Endothelial cell of umbilical vein (primary cell): ENCODE data around the gene PLIN5. TPM values are rescaled to one million over a fixed set of nuclear protein-coding genes. Genes with fewer than 3 reads are reported as not detected.

Experiments
- BruUV-seq: library from RNA; stranded (reverse); fragments of 400-500 nt; replicated peaks from 2 replicates; lab custom pipeline; 2021; lab: Mats Ljungman, UMichigan
- CTCF ChIA-PET: fragments of 300-600, 350-600 bp; sonication (Branson Sonifier 250); formaldehyde crosslinking; loops from one replicate; lab custom pipeline; 2021; ENCODE audit warnings: antibody characterized with exemption, inconsistent platforms; lab: Charles Lee
- POLR2A ChIA-PET: fragments of 300-600, 350-600 bp; sonication (Branson Sonifier 250); formaldehyde crosslinking; loops from one replicate; lab custom pipeline; 2021; ENCODE audit warnings: antibody characterized with exemption, inconsistent platforms; lab: Charles Lee
- DNase-seq: peaks from one replicate; pipeline ENCODE4 v3.0.0-alpha.2; 2011; ENCODE audit warnings: low read depth, low spot score
- FAIRE-seq: peaks from 2 replicates; lab custom pipeline; 2011; peaks lifted over from hg19 to GRCh38; lab: Jason Lieb, UNC
- H2AFZ ChIP-seq: 2 replicates; pipeline ENCODE4 v1.6.0; 2012; ENCODE audit warnings: low read depth, low read length, control low read depth, inconsistent platforms
- H3K27ac ChIP-seq: 2 replicates; pipeline ENCODE4 v1.5.1; 2011; ENCODE audit warnings: low read depth, mild to moderate bottlenecking, control low read depth, low read length, moderate library complexity; ENCODE audit not compliant: insufficient read depth
- H3K27me3 ChIP-seq, 2 experiments: 2 replicates each; pipeline versions ENCODE4 v1.6.0 to v1.6.1; 2011; ENCODE audit warnings: low read length in 2 of 2, mixed read lengths in 1 of 2; ENCODE audit not compliant: control insufficient read depth in 2 of 2, insufficient read depth in 2 of 2
- H3K36me3 ChIP-seq, 2 experiments: 2 replicates in 1 of 2; 3 replicates in 1 of 2; pipeline ENCODE4 v1.5.1; 2011; ENCODE audit warnings: low read length in 2 of 2, mild to moderate bottlenecking in 1 of 2, moderate library complexity in 1 of 2; ENCODE audit not compliant: control insufficient read depth in 2 of 2, insufficient read depth in 2 of 2; ENCODE audit errors: extremely low read depth in 1 of 2
- H3K4me1 ChIP-seq: 3 replicates; pipeline ENCODE4 v1.5.1; 2011; ENCODE audit warnings: mild to moderate bottlenecking, low read length; ENCODE audit not compliant: control insufficient read depth, insufficient read depth; ENCODE audit errors: extremely low read depth
- H3K4me2 ChIP-seq: 2 replicates; pipeline ENCODE4 v1.6.1; 2011; ENCODE audit warnings: low read length, control low read depth, mixed read lengths; ENCODE audit not compliant: insufficient read depth
- H3K4me3 ChIP-seq, 3 experiments: fragments of 200-600 bp in 1 of 3; sonication (generic), shearing (Covaris generic) in 1 of 3; replicated peaks in 1 of 3; 2 replicates each; pipeline ENCODE4 v1.5.1; 2011 to 2016; ENCODE audit warnings: control low read depth in 3 of 3, low read length in 3 of 3, mild to moderate bottlenecking in 2 of 3, inconsistent platforms in 1 of 3, low read depth in 1 of 3, moderate library complexity in 1 of 3; ENCODE audit not compliant: insufficient read depth in 1 of 3
- H3K79me2 ChIP-seq: 2 replicates; pipeline ENCODE4 v1.6.0; 2012; ENCODE audit warnings: low read length, inconsistent platforms; ENCODE audit not compliant: control insufficient read depth, insufficient read depth
- H3K9ac ChIP-seq: replicated peaks from 2 replicates; pipeline ENCODE3; 2011; ENCODE audit warnings: low read length, control low read depth; ENCODE audit not compliant: insufficient read depth; ENCODE audit errors: extremely low read depth
- H3K9me1 ChIP-seq: replicated peaks from 3 replicates; pipeline ENCODE4 v1.6.0; 2011; ENCODE audit warnings: mild to moderate bottlenecking, low read length; ENCODE audit not compliant: control insufficient read depth, insufficient read depth; ENCODE audit errors: extremely low read depth
- H3K9me3 ChIP-seq: replicated peaks from 2 replicates; pipeline ENCODE4 v1.5.1; 2012; ENCODE audit warnings: low read length, inconsistent platforms; ENCODE audit not compliant: control insufficient read depth, insufficient read depth
- H4K20me1 ChIP-seq: replicated peaks from 2 replicates; pipeline ENCODE3; 2011; ENCODE audit warnings: mild to moderate bottlenecking, low read length; ENCODE audit not compliant: control insufficient read depth, insufficient read depth; ENCODE audit errors: extremely low read depth
- CTCF ChIP-seq, 2 donors: IDR thresholded peaks; 1 replicate in 1 of 2; 2 replicates in 1 of 2; pipeline ENCODE4 v1.5.1; 2011; ENCODE audit warnings: low read length in 2 of 2, mild to moderate bottlenecking in 2 of 2, moderate library complexity in 2 of 2, control low read depth in 1 of 2, inconsistent platforms in 1 of 2, low read depth in 1 of 2; ENCODE audit not compliant: insufficient read depth in 1 of 2; ENCODE audit errors: extremely low read depth in 1 of 2
- EZH2 ChIP-seq: IDR thresholded peaks from 2 replicates; pipeline ENCODE4 v1.6.1; 2012; ENCODE audit warnings: borderline replicate concordance, low read depth, mild to moderate bottlenecking, moderate library complexity, low read length, inconsistent platforms; ENCODE audit not compliant: severe bottlenecking
- FOS ChIP-seq: IDR thresholded peaks from 2 replicates; pipeline ENCODE4 v1.6.1; 2011; ENCODE audit warnings: mild to moderate bottlenecking, low read length, moderate library complexity, borderline replicate concordance; ENCODE audit not compliant: insufficient read depth
- GATA2 ChIP-seq: IDR thresholded peaks from 2 replicates; pipeline ENCODE4 v1.7.0; 2011; ENCODE audit warnings: low read depth, mild to moderate bottlenecking, moderate library complexity, mixed read lengths, low read length; ENCODE audit not compliant: insufficient read length, insufficient read depth
- JUN ChIP-seq: IDR thresholded peaks from 2 replicates; pipeline ENCODE4 v1.6.1; 2011; ENCODE audit warnings: borderline replicate concordance, low read depth; ENCODE audit not compliant: insufficient read length, insufficient read depth
- MAX ChIP-seq: IDR thresholded peaks from 2 replicates; pipeline ENCODE4 v1.6.1; 2011; ENCODE audit not compliant: insufficient read depth, insufficient read length
- MYC ChIP-seq: IDR thresholded peaks from one replicate; pipeline ENCODE4 v1.6.1; 2011; ENCODE audit warnings: mild to moderate bottlenecking, low read depth, low read length
- POLR2A ChIP-seq: IDR thresholded peaks from 2 replicates; pipeline ENCODE4 v1.6.1; 2012; ENCODE audit warnings: low read depth, mild to moderate bottlenecking, control low read depth, low read length
- POLR2AphosphoS5 ChIP-seq: IDR thresholded peaks from 2 replicates; pipeline ENCODE4 v1.6.1; 2012; ENCODE audit warnings: low read depth, mild to moderate bottlenecking, control low read depth, low read length, moderate library complexity; ENCODE audit not compliant: insufficient read depth
- dilution Hi-C: fragments of 300-500 bp; cut with MboI; formaldehyde crosslinking; loops from one replicate; pipeline ENCODE4 v1.15.0; 2019; ENCODE audit warnings: low sequenced_read_pairs; ENCODE audit not compliant: extremely low pct_ligation_motif_present
- intact Hi-C: fragments of 100-400 bp; cut with micrococcal nuclease; formaldehyde crosslinking; loops from one replicate; pipeline ENCODE4 v1.10.0; 2022
- polyA plus RNA-seq, 4 experiments: library from polyadenylated mRNA; depleted of rRNA in 3 of 4; stranded (reverse) in 3 of 4; unstranded in 1 of 4; fragments of >200 nt; gene quantifications; 2 replicates each; pipeline versions ENCODE4 v1.2.1 to v1.2.3, GENCODE V29; 2011 to 2012; ENCODE audit warnings: missing spikeins in 1 of 4
- total RNA-seq: library from RNA; stranded (reverse); gene quantifications from 2 replicates; pipeline ENCODE4 v1.2.3, GENCODE V29; 2021

Gene PLIN5
- total and polyA plus RNA-seq, 2 donors (not counting 3 experiments of a cell fraction or from before 2014, with no cell fraction given): 0.17 to 0.24 TPM

- dilution Hi-C loops: no loop called here
- POLR2A ChIA-PET: no interaction called here
Observed at GRCh38 chr19:4496304-4496703, 38.7 kb downstream of the PLIN5 start.

More at GRCh38 chr19:4496304-4496703, 38.7 kb downstream of the PLIN5 start:
- Histone ChIP-seq H2AFZ (no peak overlapping the region), H3K27ac (no peak overlapping the region), H3K4me3 (no peak overlapping the region), H3K79me2 (no peaks in the 10 kb centered on the region), H4K20me1 (no peaks in the 10 kb centered on the region), H3K9me3 (no peaks in the 10 kb centered on the region), H3K36me3 (peaks cover 4 to 54% of the 10 kb centered on the region in 2 experiments), H3K27me3 (no peaks in the 10 kb centered on the region), H3K9ac (no peak overlapping the region), H3K4me2 (no peak overlapping the region), H3K4me1 (no peaks in the 10 kb centered on the region), H3K9me1 (no peaks in the 10 kb centered on the region)
- BruUV-seq: no TSS peak
- intact Hi-C loops: no loop called here
- DNase-seq: no peak
- no peak for FAIRE-seq
- CTCF ChIA-PET: no interaction called here
- no peak for TF ChIP-seq GATA2
- TF ChIP-seq POLR2A: no peak
- TF ChIP-seq JUN: no peak
- no peak for TF ChIP-seq FOS
- TF ChIP-seq EZH2: no peak
- TF ChIP-seq MAX: no peak
- no peak for TF ChIP-seq POLR2AphosphoS5
- TF ChIP-seq MYC: no peak
- no peak for TF ChIP-seq CTCF (IDR thresholded peaks at IDR 0.05; ENCODE audit: extremely low read depth in 1 of 2, insufficient read depth in 1 of 2, low read depth in 1 of 2, low read length in 2 of 2)
